Activated naive CD8-positive, alpha-beta T cell treated with anti-CD3 and anti-CD28 coated beads, Interleukin-2, amount 50 U/mL, for 24 hours (primary cell): ENCODE data around the gene DHRS4L2.
"Not testable (repeated sequence)": the region's sequence is repeated elsewhere in the genome, so short reads cannot be mapped to it uniquely, and the experiment has no call there.

Experiments
- ATAC-seq: fragments of 150-1000 bp; cut with Tn5 transposase; one replicate; pipeline ENCODE4 v1.10.0; 2021
- DNase-seq: peaks from one replicate; pipeline ENCODE4 v3.0.0; 2021
- H3K27ac Mint-ChIP-seq: one replicate; pipeline ENCODE4 v1.8.0; 2021; ENCODE audit warnings: mild to moderate bottlenecking, mixed read lengths
- H3K27me3 Mint-ChIP-seq: one replicate; pipeline ENCODE4 v1.8.0; 2021; ENCODE audit warnings: mixed read lengths
- H3K36me3 Mint-ChIP-seq: one replicate; pipeline ENCODE4 v1.8.0; 2021; ENCODE audit warnings: low read depth, mixed read lengths
- H3K4me1 Mint-ChIP-seq: one replicate; pipeline ENCODE4 v1.8.0; 2021; ENCODE audit warnings: mixed read lengths
- H3K4me3 Mint-ChIP-seq: one replicate; pipeline ENCODE4 v1.8.0; 2021; ENCODE audit warnings: mild to moderate bottlenecking, moderate library complexity, mixed read lengths
- H3K9me3 Mint-ChIP-seq: one replicate; pipeline ENCODE4 v1.8.0; 2021; ENCODE audit warnings: mixed read lengths

DHRS4L2 gene

GRCh38 chr14:23988607-23989363 is at the start of gene DHRS4L2:
Gene DHRS4L2, plus strand, starts transcription at chr14:23988929. Its CDS starts 19 bp downstream, at chr14:23988948.
- peaks cover 22% of the 10 kb centered on the region for H3K4me1 Mint-ChIP-seq
- not testable (repeated sequence) for H3K27me3 Mint-ChIP-seq, H3K36me3 Mint-ChIP-seq, H3K9me3 Mint-ChIP-seq
- ATAC-seq (peak; percentile 99), DNase-seq (peak; percentile 85)
- peak within 1 kb of the TSS; percentile 79 for H3K4me3 Mint-ChIP-seq
- peak within 1 kb of the TSS; percentile 73 for H3K27ac Mint-ChIP-seq

GRCh38 chr14:23939607-23940326 is 49.0 kb upstream of the DHRS4L2 start:
- Mint-ChIP-seq H3K36me3 (no peaks in the 10 kb centered on the region), H3K27ac (no peak overlapping the region), H3K4me1 (no peaks in the 10 kb centered on the region), H3K27me3 (no peaks in the 10 kb centered on the region), H3K9me3 (no peaks in the 10 kb centered on the region), H3K4me3 (no peak overlapping the region)
- ATAC-seq (no peak), DNase-seq (no peak)

GRCh38 chr14:23941230-23941629 is 47.5 kb upstream of the DHRS4L2 start:
- Mint-ChIP-seq H3K27ac (no peak overlapping the region), H3K36me3 (no peaks in the 10 kb centered on the region), H3K9me3 (no peaks in the 10 kb centered on the region), H3K4me1 (peaks cover 4% of the 10 kb centered on the region), H3K27me3 (no peaks in the 10 kb centered on the region), H3K4me3 (no peak overlapping the region)
- ATAC-seq = no peak
- DNase-seq = no peak

- H3K4me1 Mint-ChIP-seq = peaks cover 8% of the 10 kb centered on the region
- ATAC-seq (no peak), DNase-seq (no peak)
- no peaks in the 10 kb centered on the region for H3K27me3 Mint-ChIP-seq
- no peak overlapping the region for H3K27ac Mint-ChIP-seq
- no peaks in the 10 kb centered on the region for H3K36me3 Mint-ChIP-seq
- no peaks in the 10 kb centered on the region for H3K9me3 Mint-ChIP-seq
- H3K4me3 Mint-ChIP-seq = no peak overlapping the region
Measured at GRCh38 chr14:23941669-23942068, 47.1 kb upstream of the DHRS4L2 start.

- no peaks in the 10 kb centered on the region for H3K36me3 Mint-ChIP-seq
- DNase-seq = no peak
- no peaks in the 10 kb centered on the region for H3K27me3 Mint-ChIP-seq
- peaks cover 10% of the 10 kb centered on the region for H3K4me1 Mint-ChIP-seq
- H3K9me3 Mint-ChIP-seq = no peaks in the 10 kb centered on the region
- no peak for ATAC-seq
- H3K27ac Mint-ChIP-seq = no peak overlapping the region
- no peak overlapping the region for H3K4me3 Mint-ChIP-seq
Measured at GRCh38 chr14:23942587-23942986, 46.1 kb upstream of the DHRS4L2 start.

GRCh38 chr14:23949069-23949468 is 39.7 kb upstream of the DHRS4L2 start:
- not testable (repeated sequence) for DNase-seq, H3K4me3 Mint-ChIP-seq, H3K9me3 Mint-ChIP-seq, H3K27ac Mint-ChIP-seq, ATAC-seq, H3K27me3 Mint-ChIP-seq, H3K36me3 Mint-ChIP-seq
- peaks cover 20% of the 10 kb centered on the region for H3K4me1 Mint-ChIP-seq

GRCh38 chr14:23950411-23951135 is 38.2 kb upstream of the DHRS4L2 start:
- H3K27me3 Mint-ChIP-seq = no peaks in the 10 kb centered on the region
- H3K36me3 Mint-ChIP-seq = peaks cover 5% of the 10 kb centered on the region
- no peak overlapping the region for H3K27ac Mint-ChIP-seq
- no peak for DNase-seq
- H3K4me3 Mint-ChIP-seq = no peak overlapping the region
- ATAC-seq = no peak
- H3K4me1 Mint-ChIP-seq = peaks cover 26% of the 10 kb centered on the region
- no peaks in the 10 kb centered on the region for H3K9me3 Mint-ChIP-seq

GRCh38 chr14:23951136-23951466 is 37.6 kb upstream of the DHRS4L2 start:
- not testable (repeated sequence) for H3K36me3 Mint-ChIP-seq, DNase-seq, H3K27ac Mint-ChIP-seq, ATAC-seq, H3K27me3 Mint-ChIP-seq, H3K4me3 Mint-ChIP-seq, H3K9me3 Mint-ChIP-seq
- peaks cover 23% of the 10 kb centered on the region for H3K4me1 Mint-ChIP-seq

GRCh38 chr14:23951590-23952201 is 37.0 kb upstream of the DHRS4L2 start:
- Mint-ChIP-seq H3K4me3 (no peak overlapping the region), H3K9me3 (no peaks in the 10 kb centered on the region), H3K27me3 (no peaks in the 10 kb centered on the region), H3K27ac (no peak overlapping the region), H3K36me3 (peaks cover 7% of the 10 kb centered on the region), H3K4me1 (peaks cover 18% of the 10 kb centered on the region)
- ATAC-seq = no peak
- no peak for DNase-seq

GRCh38 chr14:23953116-23953463 is 35.6 kb upstream of the DHRS4L2 start:
- Mint-ChIP-seq H3K27ac (peak overlapping the region; percentile 54), H3K4me1 (peaks cover 16% of the 10 kb centered on the region)
- not testable (repeated sequence) for ATAC-seq

GRCh38 chr14:23953464-23954278 is 35.1 kb upstream of the DHRS4L2 start, which contains the start of gene DHRS4:
Gene DHRS4, plus strand, starts transcription at chr14:23953770. Its CDS starts 19 bp downstream, at chr14:23953789.
- Mint-ChIP-seq H3K4me3 (peak within 1 kb of the TSS; percentile 100), H3K4me1 (peaks cover 16% of the 10 kb centered on the region), H3K27me3 (no peaks in the 10 kb centered on the region), H3K27ac (peak within 1 kb of the TSS; percentile 97), H3K9me3 (no peaks in the 10 kb centered on the region), H3K36me3 (peaks cover 14% of the 10 kb centered on the region)
- DNase-seq (peak; percentile 86), ATAC-seq (peak; percentile 99)

More at GRCh38 chr14:23953116-23953463, 35.6 kb upstream of the DHRS4L2 start:
- not testable (repeated sequence) for H3K27me3 Mint-ChIP-seq, H3K9me3 Mint-ChIP-seq, DNase-seq
- Mint-ChIP-seq H3K36me3 (peaks cover 14% of the 10 kb centered on the region), H3K4me3 (peak overlapping the region; percentile 100)

GRCh38 chr14:23954279-23954614 is 34.5 kb upstream of the DHRS4L2 start:
- Mint-ChIP-seq H3K4me1 (peaks cover 16% of the 10 kb centered on the region), H3K4me3 (peak overlapping the region; percentile 100), H3K27ac (peak overlapping the region; percentile 97)
- H3K36me3 Mint-ChIP-seq, H3K27me3 Mint-ChIP-seq, ATAC-seq, DNase-seq, H3K9me3 Mint-ChIP-seq: not testable (repeated sequence)

GRCh38 chr14:23954965-23955364 is 33.8 kb upstream of the DHRS4L2 start:
- not testable (repeated sequence) for H3K36me3 Mint-ChIP-seq, DNase-seq, ATAC-seq, H3K27me3 Mint-ChIP-seq, H3K9me3 Mint-ChIP-seq, H3K27ac Mint-ChIP-seq
- Mint-ChIP-seq H3K4me3 (peak overlapping the region; percentile 100), H3K4me1 (peaks cover 16% of the 10 kb centered on the region)

- peaks cover 16% of the 10 kb centered on the region for H3K4me1 Mint-ChIP-seq
- H3K36me3 Mint-ChIP-seq, H3K9me3 Mint-ChIP-seq, ATAC-seq, H3K27me3 Mint-ChIP-seq, H3K27ac Mint-ChIP-seq, H3K4me3 Mint-ChIP-seq, DNase-seq: not testable (repeated sequence)
Measured at GRCh38 chr14:23955811-23956210, 32.9 kb upstream of the DHRS4L2 start.
